Activated CD4-positive, CD25-positive, alpha-beta regulatory T cell treated with anti-CD3 and anti-CD28 coated beads, Interleukin-2, amount 50 U/mL, for 24 hours (primary cell): Measurements from ENCODE around the gene PIGL.
"Not testable (repeated sequence)": the region's sequence is repeated elsewhere in the genome, so short reads cannot be mapped to it uniquely, and the experiment has no call there.

Source experiments
- ATAC-seq, 2 donors: fragments of 150-1000 bp; cut with Tn5 transposase; one replicate each; pipeline ENCODE4 v1.10.0; 2021; ENCODE audit warnings: mild to moderate bottlenecking in 1 of 2, moderate library complexity in 1 of 2

The PIGL gene

DNA sequence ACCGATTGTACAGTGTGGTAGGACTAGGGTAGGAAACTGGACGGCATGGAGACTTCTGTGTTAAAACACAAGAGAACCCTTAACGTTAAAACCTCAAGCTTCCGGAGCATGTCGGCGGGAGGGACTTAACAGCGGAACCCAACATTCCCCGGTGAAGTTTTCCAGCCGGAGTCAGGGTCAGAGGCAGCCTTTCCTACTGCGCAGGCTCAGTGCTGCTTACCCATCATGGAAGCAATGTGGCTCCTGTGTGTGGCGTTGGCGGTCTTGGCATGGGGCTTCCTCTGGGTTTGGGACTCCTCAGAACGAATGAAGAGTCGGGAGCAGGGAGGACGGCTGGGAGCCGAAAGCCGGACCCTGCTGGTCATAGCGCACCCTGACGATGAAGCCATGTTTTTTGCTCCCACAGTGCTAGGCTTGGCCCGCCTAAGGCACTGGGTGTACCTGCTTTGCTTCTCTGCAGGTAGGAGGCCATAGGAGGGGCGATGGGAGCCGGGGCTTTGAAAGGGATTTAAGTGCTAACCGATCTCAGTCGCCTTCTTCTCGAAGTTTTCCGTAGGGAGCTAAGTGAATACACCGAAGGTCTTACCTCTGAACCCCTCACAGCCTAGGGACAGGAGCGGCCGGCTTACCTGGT lies at the start of gene PIGL:
Gene PIGL (plus strand): TSS at position 209 of the 634 bp plus-strand sequence. CDS start 17 bp downstream, at position 226.
- peak; percentile 59 to 70 for ATAC-seq

GRCh38 chr17:16171613-16172012 lies 45.4 kb upstream of the PIGL start:
- no peak for ATAC-seq

- no peak for ATAC-seq
These were observed 38.2 kb upstream of the PIGL start for GRCh38 chr17:16178836-16179235.

- no peak for ATAC-seq
These were observed 35.4 kb upstream of the PIGL start for GRCh38 chr17:16181581-16181980.

- no peak for ATAC-seq
These were observed 29.4 kb upstream of the PIGL start for GRCh38 chr17:16187642-16188041.

- ATAC-seq: no peak
These were observed 27.1 kb upstream of the PIGL start for GRCh38 chr17:16189791-16190348.

DNA sequence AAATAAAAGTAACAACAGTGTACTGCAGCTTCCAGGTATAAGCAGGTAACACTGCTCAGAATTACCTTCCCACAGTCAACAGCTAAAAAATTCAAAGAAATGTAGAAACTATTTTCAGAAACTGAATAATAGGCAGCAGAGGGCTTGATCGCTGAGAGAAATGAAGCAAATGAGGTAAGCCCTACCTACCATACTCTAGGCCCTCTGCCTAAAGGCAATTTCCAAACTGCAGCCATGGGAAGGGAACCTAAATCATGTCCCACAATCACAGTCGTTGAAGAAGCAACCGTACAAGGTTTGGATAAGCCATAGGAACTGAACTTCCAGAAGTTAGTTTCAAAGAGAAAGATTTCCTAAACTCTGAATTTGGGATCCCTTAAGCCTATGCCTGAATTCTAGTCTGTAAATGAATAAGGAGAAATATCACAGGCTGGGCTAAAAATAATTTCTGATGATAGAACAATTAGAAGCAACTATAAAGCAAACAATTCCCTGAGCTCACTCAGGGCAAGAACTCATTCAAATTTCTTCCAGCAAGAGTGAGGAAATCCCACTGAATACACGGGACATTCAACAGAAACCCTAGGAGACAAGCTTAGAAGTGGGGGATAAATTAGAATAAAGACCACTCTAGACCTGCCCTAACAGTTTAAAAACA lies 26.2 kb upstream of the PIGL start:
- no peak for ATAC-seq

- no peak for ATAC-seq
These were observed 25.4 kb upstream of the PIGL start for GRCh38 chr17:16191604-16192003.

GRCh38 chr17:16194307-16194835 lies 22.6 kb upstream of the PIGL start:
- ATAC-seq: not testable (repeated sequence)

DNA sequence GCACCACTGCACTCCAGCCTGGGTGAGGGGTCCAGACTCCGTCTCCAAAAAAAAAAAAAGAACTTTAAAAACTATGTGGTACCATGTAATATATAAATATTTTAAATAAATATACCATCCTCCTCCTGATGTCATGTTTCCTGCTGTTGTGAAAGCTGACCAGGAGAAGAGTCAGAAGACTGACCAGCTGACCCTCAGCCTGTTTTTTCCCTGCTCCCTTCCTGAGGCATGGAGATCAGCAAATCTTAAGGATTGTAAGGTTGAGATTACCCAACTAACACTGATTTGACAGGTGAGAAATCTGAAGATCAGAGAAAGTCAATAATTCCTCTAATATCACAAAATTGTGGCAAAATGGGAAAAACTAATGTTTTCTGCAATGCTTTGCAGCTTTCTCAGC lies 19.7 kb upstream of the PIGL start:
- no peak for ATAC-seq

DNA sequence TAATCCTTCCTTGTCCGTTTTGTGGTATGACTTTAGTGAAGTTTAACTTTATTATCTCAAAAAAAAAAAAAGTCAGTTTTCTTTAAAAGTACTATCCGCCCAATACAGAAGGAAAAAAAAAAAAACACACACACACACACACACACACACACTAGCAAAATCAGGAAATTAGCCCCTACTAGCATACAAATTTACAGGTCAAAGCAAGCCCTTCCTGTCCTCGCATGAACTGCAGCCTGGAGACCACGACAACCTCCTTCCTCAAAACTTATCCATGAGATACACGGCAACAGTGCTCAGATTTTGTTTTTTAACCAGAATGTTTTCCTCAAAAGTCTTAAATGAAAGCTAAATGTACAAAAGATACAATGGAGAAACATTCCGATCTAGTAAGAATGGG lies 17.9 kb upstream of the PIGL start:
- no peak for ATAC-seq

DNA sequence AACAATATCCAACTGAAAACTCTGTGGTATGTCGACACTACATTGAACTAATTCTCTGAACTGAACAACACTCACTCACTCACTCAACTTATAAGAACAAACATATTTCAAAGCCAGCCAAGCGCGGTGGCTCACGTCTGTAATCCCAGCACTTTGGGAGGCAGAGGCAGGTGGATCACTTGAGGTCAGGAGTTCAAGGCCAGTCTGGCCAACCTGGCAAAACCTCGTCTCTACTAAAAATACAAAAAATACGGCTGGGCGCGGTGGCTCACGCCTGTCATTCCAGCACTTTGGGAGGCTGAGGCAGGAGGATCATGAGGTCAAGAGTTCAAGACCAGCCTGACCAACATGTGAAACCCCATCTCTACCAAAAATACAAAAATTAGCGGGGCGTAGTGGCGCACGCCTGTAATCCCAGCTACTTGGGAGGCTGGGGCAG lies 15.3 kb upstream of the PIGL start:
- ATAC-seq: not testable (repeated sequence)

GRCh38 chr17:16202554-16203500 lies 14.2 kb upstream of the PIGL start:
- not testable (repeated sequence) for ATAC-seq

DNA sequence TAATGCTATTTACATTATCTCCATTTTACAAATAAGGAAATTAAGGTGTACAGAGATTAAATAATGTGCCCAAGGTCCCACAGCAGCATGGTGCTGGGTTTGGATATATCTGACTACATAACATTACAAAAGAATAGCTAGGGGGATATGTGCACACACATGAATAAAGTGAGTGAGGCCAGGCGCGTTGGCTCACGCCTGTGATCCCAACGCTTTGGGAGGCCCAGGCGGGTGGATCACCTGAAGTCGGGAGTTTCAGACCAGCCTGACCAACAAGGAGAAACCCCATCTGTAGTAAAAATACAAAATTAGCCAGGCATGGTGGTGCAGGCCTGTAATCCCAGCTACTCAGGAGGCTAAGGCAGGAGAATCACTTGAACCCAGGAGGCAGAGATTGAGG lies 12.2 kb upstream of the PIGL start:
- ATAC-seq: not testable (repeated sequence)

DNA sequence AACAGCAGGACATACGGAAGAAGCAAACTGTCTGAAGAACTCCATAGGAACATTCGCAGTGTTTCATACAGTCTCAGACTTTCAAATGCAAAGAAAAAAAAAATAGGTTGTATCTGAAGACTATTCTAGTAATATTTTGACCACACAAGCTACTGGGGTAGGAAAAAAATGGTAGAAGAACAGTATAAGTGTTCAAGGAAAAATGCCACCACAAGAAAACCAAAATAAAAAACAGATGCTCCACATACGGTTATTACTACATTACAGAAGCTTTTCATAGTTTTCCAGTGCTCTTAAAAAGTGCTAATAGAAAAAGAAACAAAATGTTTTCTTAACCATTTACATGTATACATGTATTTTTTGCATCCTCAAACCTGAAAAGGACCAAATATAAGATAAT lies 5.4 kb upstream of the PIGL start:
- no peak for ATAC-seq

DNA sequence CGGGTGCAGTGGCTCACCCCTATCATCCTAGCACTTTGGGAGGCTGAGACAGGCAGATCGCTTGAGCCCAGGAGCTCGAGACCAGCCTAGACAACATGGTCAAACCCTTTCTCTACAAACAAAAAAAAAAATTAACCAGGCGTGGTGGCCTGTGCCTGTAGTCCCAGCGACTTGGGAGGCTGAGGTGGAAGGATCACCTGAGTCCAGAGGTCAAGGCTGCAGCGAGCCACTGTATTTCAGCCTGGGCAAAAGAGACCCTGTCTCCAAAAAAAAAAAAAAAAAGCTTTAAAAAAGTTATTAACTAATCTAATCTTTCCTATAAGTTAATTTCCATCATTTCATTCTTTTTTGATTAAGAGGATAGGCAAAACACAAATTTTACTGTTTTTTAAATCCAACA lies 4.2 kb upstream of the PIGL start:
- no peak for ATAC-seq

DNA sequence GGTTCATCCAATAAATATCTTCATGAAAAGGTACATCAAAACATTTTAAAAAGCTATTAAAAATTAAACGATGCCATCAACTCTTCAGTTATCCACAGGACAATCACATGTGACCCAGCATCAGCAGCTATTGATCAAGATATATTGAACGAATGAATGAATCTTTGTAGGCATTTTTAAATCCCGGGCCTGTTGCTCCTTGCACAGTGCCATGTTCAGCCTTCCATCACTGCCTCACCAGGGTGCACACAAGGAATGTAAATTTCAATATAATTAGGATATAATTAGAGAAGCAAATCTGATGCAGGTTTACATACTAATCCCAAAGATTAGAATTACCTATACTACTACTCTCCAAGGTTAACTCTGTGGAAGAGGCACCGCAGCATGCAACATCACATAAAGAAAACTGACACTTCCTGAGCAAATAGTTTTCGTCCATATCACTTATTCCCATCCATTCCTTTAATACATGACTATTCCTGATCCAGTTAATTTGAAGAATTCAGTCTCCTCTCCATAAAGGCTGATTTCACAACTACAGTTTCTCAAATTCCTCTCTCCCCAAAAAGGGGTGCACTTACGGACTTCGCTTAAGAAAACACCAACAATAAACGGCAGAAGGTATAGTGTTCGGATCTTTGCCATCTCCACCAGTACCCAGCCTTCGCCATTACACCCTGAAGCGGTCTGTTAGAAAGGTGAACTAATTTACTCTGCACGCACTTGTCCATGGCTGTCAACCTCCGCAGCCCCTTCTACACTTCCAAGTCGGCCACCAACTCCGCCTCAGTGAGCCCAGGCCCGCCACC lies 2.6 kb upstream of the PIGL start:
- ATAC-seq: no peak

DNA sequence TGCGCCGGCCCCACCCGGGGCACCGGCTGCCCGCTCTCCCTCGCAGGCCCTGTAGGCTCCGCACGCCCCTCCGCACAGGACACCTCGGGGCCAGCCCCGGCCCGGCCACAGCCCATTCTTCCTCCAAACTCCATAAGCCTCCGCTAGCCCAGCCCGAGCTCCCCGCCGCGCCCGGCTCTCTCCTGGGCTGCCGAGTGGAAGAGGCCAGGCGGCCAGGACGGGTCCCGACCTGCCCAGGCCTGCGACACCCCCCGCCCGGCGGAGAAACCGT lies 2.1 kb upstream of the PIGL start:
- ATAC-seq: peak; percentile 26 to 36

GRCh38 chr17:16215273-16215964 lies 1.6 kb upstream of the PIGL start, which contains the start of gene NCOR1:
Gene NCOR1, minus strand, starts transcription at chr17:16215534. Its CDS starts 20,965 bp downstream, at chr17:16194569.
- ATAC-seq: peak; percentile 86 to 90

GRCh38 chr17:16215965-16216316 lies 1.1 kb upstream of the PIGL start:
- ATAC-seq: no peak

DNA sequence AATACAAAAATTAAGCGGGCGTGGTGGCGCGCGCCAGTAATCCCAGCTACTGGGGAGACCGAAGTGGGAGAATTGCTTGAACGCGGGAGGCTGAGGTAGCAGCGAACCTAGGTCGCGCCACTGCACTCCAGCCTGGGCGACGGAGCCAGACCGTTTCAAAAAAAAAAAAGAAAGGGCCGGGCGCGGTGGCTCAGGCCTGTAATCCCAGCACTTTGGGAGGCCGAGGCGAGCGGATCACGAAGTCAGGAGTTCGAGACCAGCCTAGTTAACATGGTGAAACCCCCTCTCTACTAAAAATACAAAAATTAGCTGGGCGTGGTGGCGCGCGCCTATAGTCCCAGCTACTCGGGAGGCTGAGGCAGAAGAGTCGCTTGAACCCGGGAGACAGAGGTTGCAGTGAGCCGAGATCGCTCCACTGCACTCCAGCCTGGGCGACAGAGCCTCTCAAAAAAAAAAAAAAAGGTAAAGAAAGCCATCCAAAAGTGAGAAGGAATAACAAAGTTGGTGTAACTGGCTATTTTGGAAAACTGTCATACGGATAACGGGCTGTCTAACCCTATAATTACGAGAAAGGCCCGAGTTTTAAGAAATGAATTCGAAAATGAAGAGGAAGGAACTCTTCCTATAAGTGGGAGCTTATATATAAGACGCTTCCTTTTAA lies 539 bp upstream of the PIGL start:
- ATAC-seq: not testable (repeated sequence)
